A172 (cell line): ENCODE data around the gene BRINP3. TPM values are rescaled to one million over a fixed set of nuclear protein-coding genes. Genes with fewer than 3 reads are reported as not detected.

Source experiments
- DNase-seq: peaks from one replicate; pipeline ENCODE4 v3.0.0-alpha.2; 2015; ENCODE audit warnings: low spot score
- total RNA-seq: library from RNA; depleted of rRNA; stranded (reverse); fragments of >200 nt; shearing (Covaris generic); gene quantifications from 2 replicates; pipeline ENCODE4 v1.2.3, GENCODE V29; 2014

The BRINP3 gene
- total RNA-seq, 1 experiment from 2014 or later = not detected

- DNase-seq = no peak
These were observed 25.3 kb downstream of the BRINP3 start for GRCh38 chr1:190452272-190452848.

- no peak for DNase-seq
These were observed 33.2 kb downstream of the BRINP3 start for GRCh38 chr1:190444464-190444863.

- DNase-seq = no peak
These were observed 38.2 kb downstream of the BRINP3 start for GRCh38 chr1:190439447-190439846.

GRCh38 chr1:190436615-190437014 is 41.0 kb downstream of the BRINP3 start:
- peak; percentile 53 for DNase-seq

GRCh38 chr1:190429932-190430331 is 47.7 kb downstream of the BRINP3 start:
- no peak for DNase-seq

GRCh38 chr1:190429141-190429540 is 48.5 kb downstream of the BRINP3 start:
- DNase-seq = no peak

- no peak for DNase-seq
These were observed 61.4 kb downstream of the BRINP3 start for GRCh38 chr1:190416239-190416638.

- no peak for DNase-seq
These were observed 64.5 kb downstream of the BRINP3 start for GRCh38 chr1:190413142-190413541.

GRCh38 chr1:190403402-190403801 is 74.3 kb downstream of the BRINP3 start:
- DNase-seq = no peak

- DNase-seq = no peak
These were observed 78.4 kb downstream of the BRINP3 start for GRCh38 chr1:190399233-190399632.

- DNase-seq = no peak
These were observed 86.1 kb downstream of the BRINP3 start for GRCh38 chr1:190391582-190391981.

- DNase-seq = no peak
These were observed 99.7 kb downstream of the BRINP3 start for GRCh38 chr1:190377991-190378390.

GRCh38 chr1:190377294-190377693 is 100.4 kb downstream of the BRINP3 start:
- no peak for DNase-seq

GRCh38 chr1:190376044-190376443 is 101.6 kb downstream of the BRINP3 start:
- no peak for DNase-seq

- DNase-seq = peak; percentile 47
These were observed 103.8 kb downstream of the BRINP3 start for GRCh38 chr1:190373705-190374336.

GRCh38 chr1:190367200-190367599 is 110.5 kb downstream of the BRINP3 start:
- DNase-seq = no peak

GRCh38 chr1:190365283-190365682 is 112.4 kb downstream of the BRINP3 start:
- DNase-seq = no peak

- peak; percentile 20 for DNase-seq
These were observed 124.0 kb downstream of the BRINP3 start for GRCh38 chr1:190353538-190354101.

- DNase-seq = no peak
These were observed 133.2 kb downstream of the BRINP3 start for GRCh38 chr1:190344454-190344853.

- DNase-seq = no peak
These were observed 138.8 kb downstream of the BRINP3 start for GRCh38 chr1:190338829-190339228.

- no peak for DNase-seq
These were observed 148.8 kb downstream of the BRINP3 start for GRCh38 chr1:190328871-190329270.

GRCh38 chr1:190328361-190328760 is 149.3 kb downstream of the BRINP3 start:
- DNase-seq = peak; percentile 27

GRCh38 chr1:190327271-190327670 is 150.4 kb downstream of the BRINP3 start:
- no peak for DNase-seq
